Smooth muscle cell (in vitro differentiated cells): ENCODE measurements around the gene TNKS2. TPM values are rescaled to one million over a fixed set of nuclear protein-coding genes. Genes with fewer than 3 reads are reported as not detected.

Experiments
- DNase-seq: peaks from one replicate; lab custom pipeline; 2025; ENCODE audit not compliant: unreplicated experiment; lab: John Stamatoyannopoulos, UW
- H2AFZ ChIP-seq: fragments of 200-600 bp; sonication (generic); 2 replicates; pipeline ENCODE4 v1.6.0; 2016; ENCODE audit warnings: antibody characterized with exemption, low read depth, mild to moderate bottlenecking
- H3F3A ChIP-seq: fragments of 200-600 bp; sonication (generic); 2 replicates; pipeline ENCODE4 v1.6.0; 2017; ENCODE audit warnings: antibody characterized with exemption, low read depth
- H3K27ac ChIP-seq: fragments of 200-600 bp; sonication (generic); 2 replicates; pipeline ENCODE4 v1.5.1; 2016; ENCODE audit warnings: low read depth, mild to moderate bottlenecking
- H3K27me3 ChIP-seq: fragments of 200-600 bp; sonication (generic); 2 replicates; pipeline ENCODE4 v1.6.1; 2016; ENCODE audit warnings: low read depth, mild to moderate bottlenecking
- H3K36me3 ChIP-seq: fragments of 200-600 bp; sonication (generic); 2 replicates; pipeline ENCODE4 v1.5.1; 2016; ENCODE audit warnings: low read depth
- H3K4me1 ChIP-seq: fragments of 200-600 bp; sonication (generic); 2 replicates; pipeline ENCODE4 v1.5.1; 2016; ENCODE audit warnings: low read depth
- H3K4me2 ChIP-seq: fragments of 200-600 bp; sonication (generic); 2 replicates; pipeline ENCODE4 v1.6.0; 2016; ENCODE audit warnings: mild to moderate bottlenecking
- H3K4me3 ChIP-seq: fragments of 200-600 bp; sonication (generic); 2 replicates; pipeline ENCODE4 v1.5.1; 2016; ENCODE audit warnings: mild to moderate bottlenecking
- H3K79me2 ChIP-seq: fragments of 200-600 bp; sonication (generic); 2 replicates; pipeline ENCODE4 v1.6.0; 2016; ENCODE audit warnings: low read depth, mild to moderate bottlenecking
- H3K9ac ChIP-seq: fragments of 200-600 bp; sonication (generic); 2 replicates; pipeline ENCODE4 v1.6.0; 2016; ENCODE audit warnings: low read depth
- H3K9me3 ChIP-seq: fragments of 200-600 bp; sonication (generic); replicated peaks from 2 replicates; pipeline ENCODE4 v1.5.1; 2016; ENCODE audit warnings: low read depth
- H4K20me1 ChIP-seq: fragments of 200-600 bp; sonication (generic); 2 replicates; pipeline ENCODE4 v1.6.0; 2016; ENCODE audit warnings: low read depth
- WGBS: methylation state at CpG from one replicate; pipeline ENCODE4 v1.1.7; 2016; ENCODE audit warnings: low lambda C conversion rate; 5-methylcytosine and 5-hydroxymethylcytosine counted together
- polyA plus RNA-seq: library from polyadenylated mRNA; unstranded; fragments of >200 nt; fragmentation: Nextera tagmentation; extraction: Ambion mirVana; gene quantifications from 2 replicates; pipeline ENCODE4 v1.2.1, GENCODE V29; 2016
- total RNA-seq: library from RNA; depleted of rRNA; stranded (reverse); fragments of >200 nt; gene quantifications from 2 replicates; pipeline ENCODE4 v1.2.3, GENCODE V29; 2014
- TF ChIP-seq, protein P1 (sequence below): fragments of 200-600 bp; sonication (generic); IDR thresholded peaks from 2 replicates; pipeline ENCODE4 v1.5.1; 2017; ENCODE audit warnings: borderline replicate concordance, mild to moderate bottlenecking, antibody characterized with exemption; ENCODE audit not compliant: insufficient read depth, poor library complexity, severe bottlenecking

Gene TNKS2
- total and polyA plus RNA-seq, 2 experiments from 2014 or later: 12.1 to 45.6 TPM

- peaks cover 12% of the 10 kb centered on the region for H3F3A ChIP-seq
- H3K27ac ChIP-seq: no peak overlapping the region
- no peaks in the 10 kb centered on the region for H4K20me1 ChIP-seq
- WGBS: 19% methylated on average over 7 of the region's 7 CpGs
- H2AFZ ChIP-seq: peak overlapping the region; percentile 23
- no peaks in the 10 kb centered on the region for H3K36me3 ChIP-seq
- H3K9ac ChIP-seq: no peak overlapping the region
- H3K27me3 ChIP-seq: no peaks in the 10 kb centered on the region
- no peaks in the 10 kb centered on the region for H3K79me2 ChIP-seq
- TF ChIP-seq, protein P1, sequence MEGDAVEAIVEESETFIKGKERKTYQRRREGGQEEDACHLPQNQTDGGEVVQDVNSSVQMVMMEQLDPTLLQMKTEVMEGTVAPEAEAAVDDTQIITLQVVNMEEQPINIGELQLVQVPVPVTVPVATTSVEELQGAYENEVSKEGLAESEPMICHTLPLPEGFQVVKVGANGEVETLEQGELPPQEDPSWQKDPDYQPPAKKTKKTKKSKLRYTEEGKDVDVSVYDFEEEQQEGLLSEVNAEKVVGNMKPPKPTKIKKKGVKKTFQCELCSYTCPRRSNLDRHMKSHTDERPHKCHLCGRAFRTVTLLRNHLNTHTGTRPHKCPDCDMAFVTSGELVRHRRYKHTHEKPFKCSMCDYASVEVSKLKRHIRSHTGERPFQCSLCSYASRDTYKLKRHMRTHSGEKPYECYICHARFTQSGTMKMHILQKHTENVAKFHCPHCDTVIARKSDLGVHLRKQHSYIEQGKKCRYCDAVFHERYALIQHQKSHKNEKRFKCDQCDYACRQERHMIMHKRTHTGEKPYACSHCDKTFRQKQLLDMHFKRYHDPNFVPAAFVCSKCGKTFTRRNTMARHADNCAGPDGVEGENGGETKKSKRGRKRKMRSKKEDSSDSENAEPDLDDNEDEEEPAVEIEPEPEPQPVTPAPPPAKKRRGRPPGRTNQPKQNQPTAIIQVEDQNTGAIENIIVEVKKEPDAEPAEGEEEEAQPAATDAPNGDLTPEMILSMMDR: no peak
- peaks cover 35% of the 10 kb centered on the region for H3K4me1 ChIP-seq
- H3K4me2 ChIP-seq: peak overlapping the region; percentile 38
- DNase-seq: no peak
- H3K9me3 ChIP-seq: no peaks in the 10 kb centered on the region
- no peak overlapping the region for H3K4me3 ChIP-seq
These were observed 81.4 kb downstream of the TNKS2 start for GRCh38 chr10:91879515-91880170.

DNA sequence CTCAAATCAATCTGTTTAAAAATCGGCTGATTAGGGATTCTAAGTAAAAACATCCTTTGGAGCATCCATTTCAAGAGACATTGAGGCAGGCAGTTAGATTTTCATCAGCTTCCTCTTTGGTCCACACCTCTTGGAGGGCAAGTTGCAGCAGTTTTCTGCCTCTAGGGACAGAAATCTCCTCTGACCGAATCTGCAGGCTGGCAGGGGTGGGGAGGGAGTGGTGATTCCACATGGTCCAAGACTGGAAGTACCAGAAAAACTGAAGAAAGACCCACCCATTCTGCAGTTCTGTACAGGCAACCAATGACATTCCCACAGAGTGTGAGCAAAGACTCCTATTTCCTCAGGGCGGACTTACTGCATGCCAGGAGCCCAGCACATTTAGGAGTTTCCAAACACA lies 82.1 kb downstream of the TNKS2 start:
- Histone ChIP-seq H3K79me2 (no peaks in the 10 kb centered on the region), H2AFZ (peak overlapping the region; percentile 23), H3K9me3 (no peaks in the 10 kb centered on the region)

GRCh38 chr10:91883549-91884444 lies 85.6 kb downstream of the TNKS2 start:
- H3K27ac ChIP-seq: peak overlapping the region; percentile 78
- peak overlapping the region; percentile 2 for H3K4me3 ChIP-seq
- H3K9me3 ChIP-seq: no peaks in the 10 kb centered on the region
- H3K36me3 ChIP-seq: no peaks in the 10 kb centered on the region
- TF ChIP-seq, protein P1: no peak
- peak overlapping the region; percentile 73 for H3K4me2 ChIP-seq
- H3F3A ChIP-seq: peaks cover 31% of the 10 kb centered on the region
- peaks cover 62% of the 10 kb centered on the region for H3K4me1 ChIP-seq
- H3K79me2 ChIP-seq: no peaks in the 10 kb centered on the region
- H3K27me3 ChIP-seq: no peaks in the 10 kb centered on the region
- no peak for DNase-seq
- no peaks in the 10 kb centered on the region for H4K20me1 ChIP-seq
- 14% methylated on average over 20 of the region's 20 CpGs for WGBS
- peak overlapping the region; percentile 15 for H2AFZ ChIP-seq
- peak overlapping the region; percentile 49 for H3K9ac ChIP-seq

More for the DNA sequence above, 82.1 kb downstream of the TNKS2 start:
- DNase-seq: no peak
- TF ChIP-seq, protein P1: no peak
- Histone ChIP-seq H3K27me3 (no peaks in the 10 kb centered on the region), H3K36me3 (no peaks in the 10 kb centered on the region), H3K9ac (no peak overlapping the region), H3K4me2 (peak overlapping the region; percentile 38), H3K4me1 (peaks cover 41% of the 10 kb centered on the region), H3F3A (peaks cover 18% of the 10 kb centered on the region), H3K27ac (no peak overlapping the region), H3K4me3 (no peak overlapping the region), H4K20me1 (no peaks in the 10 kb centered on the region)
- 18% methylated on average over 3 of the region's 3 CpGs for whole genome bisulfite sequencing
